Stomach (tissue), 9 donors: Measurements from ENCODE around the gene FGGY. TPM values are rescaled to one million over a fixed set of nuclear protein-coding genes. Genes with fewer than 3 reads are reported as not detected.

ENCODE experiments used
- DNase-seq, 2 donors: peaks; one replicate each; pipeline versions ENCODE4 v3.0.0 to v3.0.0-alpha.2; 2013 to 2019
- H3K27ac ChIP-seq, 5 donors: fragments of 200-600 bp in 4 of 5; sonication (generic) in 4 of 5; one replicate each; pipeline ENCODE4 v1.5.1; 2013 to 2019; ENCODE audit warnings: mild to moderate bottlenecking in 1 of 5, moderate library complexity in 1 of 5
- H3K27me3 ChIP-seq, 3 donors: fragments of 200-600 bp; sonication (generic); one replicate each; pipeline ENCODE4 v1.5.1; 2017 to 2019; ENCODE audit warnings: mixed run types in 1 of 3
- H3K36me3 ChIP-seq, 4 donors: fragments of 200-600 bp; sonication (generic); 1 replicate in 3 of 4; 2 replicates in 1 of 4; pipeline ENCODE4 v1.5.1; 2016 to 2019
- H3K4me1 ChIP-seq, 4 donors: fragments of 200-600 bp; sonication (generic); one replicate each; pipeline ENCODE4 v1.5.1; 2016 to 2019
- H3K4me3 ChIP-seq, 4 donors: fragments of 200-600 bp; sonication (generic) in 3 of 4; one replicate each; pipeline ENCODE4 v1.5.1; 2016 to 2019; ENCODE audit warnings: mild to moderate bottlenecking in 1 of 4
- H3K9me3 ChIP-seq, 4 donors: fragments of 200-600 bp; sonication (generic); one replicate each; pipeline ENCODE4 v1.5.1; 2016 to 2019
- EP300 ChIP-seq: sonication (generic); formaldehyde crosslinking; IDR thresholded peaks from one replicate; pipeline ENCODE4 v1.6.1; 2017; ENCODE audit warnings: antibody characterized with exemption
- POLR2A ChIP-seq, 4 donors: fragments of 450-650 bp; IDR thresholded peaks; one replicate each; pipeline ENCODE4 v1.6.1; 2016; ENCODE audit warnings: antibody characterized with exemption in 4 of 4, control low read depth in 2 of 4, mild to moderate bottlenecking in 1 of 4, moderate library complexity in 1 of 4
- POLR2AphosphoS5 ChIP-seq, 3 donors: sonication (generic); formaldehyde crosslinking; IDR thresholded peaks; one replicate each; pipeline ENCODE4 v1.6.1; 2016; ENCODE audit warnings: antibody characterized with exemption in 3 of 3
- WGBS, 5 donors: extraction: QIAGEN DNeasy Blood & Tissue Kit in 3 of 5; methylation state at CpG; one replicate each; pipeline versions ENCODE4 v1.1.5 to v1.1.7; 2013 to 2018; 5-methylcytosine and 5-hydroxymethylcytosine counted together
- intact Hi-C: fragments of 100-400 bp; cut with DNase I; formaldehyde crosslinking; loops from one replicate; pipeline ENCODE4 v1.15.1; 2023; ENCODE audit warnings: low total_unique reads
- polyA plus RNA-seq, 3 donors: library from polyadenylated mRNA; stranded (reverse); fragments of 200-250 nt; gene quantifications; one replicate each; pipeline ENCODE4 v1.2.3, GENCODE V29; 2013
- total RNA-seq, 5 donors: library from RNA; depleted of rRNA; stranded (reverse); fragments of >200 nt; gene quantifications; one replicate each; pipeline versions ENCODE4 v1.1.0 to v1.2.3, GENCODE V29; 2014 to 2016
- TF ChIP-seq, protein P1 (sequence below), 7 experiments: fragments of 450-650 bp in 4 of 7; fragments of 200-600 bp in 3 of 7; sonication (generic) in 3 of 7; IDR thresholded peaks; one replicate each; pipeline ENCODE4 v1.5.1; 2016 to 2019; ENCODE audit warnings: antibody characterized with exemption in 7 of 7, control low read depth in 2 of 7, mild to moderate bottlenecking in 1 of 7
- donor health status: healthy with polysubstance abuse.
- donor health status: Bipolar disorder and iron deficiency.
- donor health status: healthy.

Gene FGGY
- total and polyA plus RNA-seq, 8 donors: 6.2 to 40.6 (median 10.8) TPM

GRCh38 chr1:59388191-59388590, 91.3 kb downstream of the FGGY start:
- TF ChIP-seq POLR2AphosphoS5 (IDR thresholded peaks at IDR 0.05): no peak
- no peak for TF ChIP-seq EP300
- TF ChIP-seq, protein P1, sequence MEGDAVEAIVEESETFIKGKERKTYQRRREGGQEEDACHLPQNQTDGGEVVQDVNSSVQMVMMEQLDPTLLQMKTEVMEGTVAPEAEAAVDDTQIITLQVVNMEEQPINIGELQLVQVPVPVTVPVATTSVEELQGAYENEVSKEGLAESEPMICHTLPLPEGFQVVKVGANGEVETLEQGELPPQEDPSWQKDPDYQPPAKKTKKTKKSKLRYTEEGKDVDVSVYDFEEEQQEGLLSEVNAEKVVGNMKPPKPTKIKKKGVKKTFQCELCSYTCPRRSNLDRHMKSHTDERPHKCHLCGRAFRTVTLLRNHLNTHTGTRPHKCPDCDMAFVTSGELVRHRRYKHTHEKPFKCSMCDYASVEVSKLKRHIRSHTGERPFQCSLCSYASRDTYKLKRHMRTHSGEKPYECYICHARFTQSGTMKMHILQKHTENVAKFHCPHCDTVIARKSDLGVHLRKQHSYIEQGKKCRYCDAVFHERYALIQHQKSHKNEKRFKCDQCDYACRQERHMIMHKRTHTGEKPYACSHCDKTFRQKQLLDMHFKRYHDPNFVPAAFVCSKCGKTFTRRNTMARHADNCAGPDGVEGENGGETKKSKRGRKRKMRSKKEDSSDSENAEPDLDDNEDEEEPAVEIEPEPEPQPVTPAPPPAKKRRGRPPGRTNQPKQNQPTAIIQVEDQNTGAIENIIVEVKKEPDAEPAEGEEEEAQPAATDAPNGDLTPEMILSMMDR (IDR thresholded peaks at IDR 0.05): no peak
- TF ChIP-seq POLR2A (IDR thresholded peaks at IDR 0.05): no peak
- Histone ChIP-seq H3K27me3 (no peaks in the 10 kb centered on the region), H3K27ac (no peak overlapping the region), H3K9me3 (no peaks in the 10 kb centered on the region), H3K36me3 (no peaks in the 10 kb centered on the region), H3K4me1 (peaks cover 0 to 10% (median 7%) of the 10 kb centered on the region in 4 donors), H3K4me3 (no peak overlapping the region)
- intact Hi-C loops: no loop called here
- 88 to 95% (median 93%) methylated on average over 3 of the region's 3 CpGs for WGBS, 5 donors
- DNase-seq: no peak

GRCh38 chr1:59389847-59390246, 93.0 kb downstream of the FGGY start:
- no peak for DNase-seq
- Histone ChIP-seq H3K36me3 (no peaks in the 10 kb centered on the region), H3K9me3 (no peaks in the 10 kb centered on the region), H3K27ac (no peak overlapping the region), H3K4me3 (no peak overlapping the region), H3K27me3 (no peaks in the 10 kb centered on the region), H3K4me1 (peaks cover 4 to 26% (median 15%) of the 10 kb centered on the region in 4 donors)
- TF ChIP-seq EP300 (no peak), POLR2AphosphoS5 (IDR thresholded peaks at IDR 0.05) (no peak)
- TF ChIP-seq, protein P1 (IDR thresholded peaks at IDR 0.05): no peak
- intact Hi-C loops: no loop called here

GRCh38 chr1:59390307-59390706, 93.4 kb downstream of the FGGY start:
- intact Hi-C loops: no loop called here
- peaks cover 4 to 31% (median 15%) of the 10 kb centered on the region in 4 donors for H3K4me1 ChIP-seq
- H3K27me3 ChIP-seq: no peaks in the 10 kb centered on the region
- no peaks in the 10 kb centered on the region for H3K36me3 ChIP-seq
- TF ChIP-seq EP300 (no peak), POLR2A (IDR thresholded peaks at IDR 0.05) (no peak), POLR2AphosphoS5 (IDR thresholded peaks at IDR 0.05) (no peak)
- TF ChIP-seq, protein P1 (IDR thresholded peaks at IDR 0.05): no peak
- H3K27ac ChIP-seq: no peak overlapping the region
- 86 to 91% (median 90%) methylated on average over 3 of the region's 3 CpGs for WGBS, 5 donors
- H3K9me3 ChIP-seq: no peaks in the 10 kb centered on the region
- no peak for DNase-seq
- H3K4me3 ChIP-seq: no peak overlapping the region

GRCh38 chr1:59391212-59392179, 94.6 kb downstream of the FGGY start:
- H3K4me1 ChIP-seq: peaks cover 4 to 32% (median 15%) of the 10 kb centered on the region in 4 donors
- no peak overlapping the region for H3K4me3 ChIP-seq
- TF ChIP-seq POLR2A (IDR thresholded peaks at IDR 0.05) (no peak), EP300 (no peak), POLR2AphosphoS5 (IDR thresholded peaks at IDR 0.05) (no peak)
- TF ChIP-seq, protein P1 (IDR thresholded peaks at IDR 0.05): no peak
- H3K27me3 ChIP-seq: no peaks in the 10 kb centered on the region
- intact Hi-C loops: no loop called here
- WGBS, 5 donors: 70 to 78% (median 74%) methylated on average over 7 of the region's 7 CpGs
- no peaks in the 10 kb centered on the region for H3K36me3 ChIP-seq
- H3K9me3 ChIP-seq: no peaks in the 10 kb centered on the region
- peak overlapping the region in 3 of 5 donors; percentile 12 to 86 (median 83) for H3K27ac ChIP-seq
- DNase-seq: no peak
